ENCODE results near the gene NFIC.
A peak's percentile ranks its signal among the peaks of the same experiment; 100 is the strongest.
"Not testable (repeated sequence)": the region's sequence is repeated elsewhere in the genome, so short reads cannot be mapped to it uniquely, and the experiment has no call there.

NFIC gene

DNA sequence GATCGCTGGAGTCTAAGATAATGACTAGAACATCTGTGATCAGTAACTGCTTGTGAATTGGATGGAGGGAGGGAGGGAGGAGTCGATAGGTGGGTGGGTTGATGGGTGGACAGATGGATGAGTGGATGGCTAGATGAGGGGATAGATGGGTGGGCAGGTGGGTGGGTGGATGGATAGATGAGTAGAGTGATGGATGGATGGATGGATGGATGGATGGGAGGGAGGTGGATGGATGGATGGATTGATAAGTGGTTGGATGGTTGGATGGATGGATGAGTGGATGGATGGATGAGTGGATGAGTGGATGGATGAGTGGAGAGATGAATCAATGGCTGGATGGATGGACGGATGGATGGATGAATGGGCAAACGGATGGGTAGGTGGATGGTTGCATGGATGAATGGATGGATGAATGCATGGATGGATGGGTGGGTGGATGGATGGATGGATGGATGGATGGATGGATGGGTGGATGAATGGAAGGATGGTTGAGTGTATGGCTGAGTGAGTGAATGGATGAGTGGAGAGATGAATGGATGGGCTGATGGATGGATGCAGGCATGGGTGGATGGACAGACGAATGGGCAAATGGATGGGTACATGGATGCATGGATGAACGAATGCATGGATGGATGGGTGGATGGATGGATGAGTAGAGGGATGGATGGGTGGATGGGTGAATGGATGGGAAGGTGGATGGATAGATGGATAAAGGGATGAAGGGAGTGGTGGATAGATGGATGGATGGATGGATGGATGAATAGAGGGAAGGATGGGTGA, 44.0 kb upstream of the NFIC start:
- H3K27ac ChIP-seq = no peak overlapping the region
- TF ChIP-seq ZFX (IDR thresholded peaks at IDR 0.05; ENCODE audit: borderline replicate concordance) = no peak
- TF ChIP-seq, protein P1, sequence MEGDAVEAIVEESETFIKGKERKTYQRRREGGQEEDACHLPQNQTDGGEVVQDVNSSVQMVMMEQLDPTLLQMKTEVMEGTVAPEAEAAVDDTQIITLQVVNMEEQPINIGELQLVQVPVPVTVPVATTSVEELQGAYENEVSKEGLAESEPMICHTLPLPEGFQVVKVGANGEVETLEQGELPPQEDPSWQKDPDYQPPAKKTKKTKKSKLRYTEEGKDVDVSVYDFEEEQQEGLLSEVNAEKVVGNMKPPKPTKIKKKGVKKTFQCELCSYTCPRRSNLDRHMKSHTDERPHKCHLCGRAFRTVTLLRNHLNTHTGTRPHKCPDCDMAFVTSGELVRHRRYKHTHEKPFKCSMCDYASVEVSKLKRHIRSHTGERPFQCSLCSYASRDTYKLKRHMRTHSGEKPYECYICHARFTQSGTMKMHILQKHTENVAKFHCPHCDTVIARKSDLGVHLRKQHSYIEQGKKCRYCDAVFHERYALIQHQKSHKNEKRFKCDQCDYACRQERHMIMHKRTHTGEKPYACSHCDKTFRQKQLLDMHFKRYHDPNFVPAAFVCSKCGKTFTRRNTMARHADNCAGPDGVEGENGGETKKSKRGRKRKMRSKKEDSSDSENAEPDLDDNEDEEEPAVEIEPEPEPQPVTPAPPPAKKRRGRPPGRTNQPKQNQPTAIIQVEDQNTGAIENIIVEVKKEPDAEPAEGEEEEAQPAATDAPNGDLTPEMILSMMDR (IDR thresholded peaks at IDR 0.05) = no peak

GRCh38 chr19:3323026-3323425, 43.4 kb upstream of the NFIC start:
- TF ChIP-seq ZFX (IDR thresholded peaks at IDR 0.05; ENCODE audit: borderline replicate concordance) = no peak
- TF ChIP-seq, protein P1 (IDR thresholded peaks at IDR 0.05) = no peak
- no peak overlapping the region for H3K27ac ChIP-seq

DNA sequence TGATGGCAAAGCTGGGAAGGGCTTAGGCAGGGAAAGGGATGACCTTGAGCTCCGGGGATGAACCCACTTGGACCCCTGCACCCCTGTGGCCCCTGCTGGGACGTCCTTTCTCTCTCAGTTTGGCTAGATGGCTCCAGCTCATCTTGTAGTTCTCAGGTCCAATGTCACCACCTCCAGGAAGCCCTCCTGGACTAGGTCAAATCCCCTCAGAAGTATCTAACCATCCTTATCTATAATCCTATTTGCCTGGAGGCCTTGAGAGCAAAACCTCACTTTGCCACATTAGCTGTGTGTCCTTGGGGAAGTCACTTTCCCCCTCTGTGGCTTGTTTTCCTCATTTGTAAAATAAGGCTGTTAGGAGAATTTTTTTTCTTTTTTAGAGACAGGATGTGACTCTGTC, 42.7 kb upstream of the NFIC start:
- H3K27ac ChIP-seq = no peak overlapping the region
- TF ChIP-seq, protein P1 (IDR thresholded peaks at IDR 0.05) = no peak
- no peak for TF ChIP-seq ZFX (IDR thresholded peaks at IDR 0.05; ENCODE audit: borderline replicate concordance)

DNA sequence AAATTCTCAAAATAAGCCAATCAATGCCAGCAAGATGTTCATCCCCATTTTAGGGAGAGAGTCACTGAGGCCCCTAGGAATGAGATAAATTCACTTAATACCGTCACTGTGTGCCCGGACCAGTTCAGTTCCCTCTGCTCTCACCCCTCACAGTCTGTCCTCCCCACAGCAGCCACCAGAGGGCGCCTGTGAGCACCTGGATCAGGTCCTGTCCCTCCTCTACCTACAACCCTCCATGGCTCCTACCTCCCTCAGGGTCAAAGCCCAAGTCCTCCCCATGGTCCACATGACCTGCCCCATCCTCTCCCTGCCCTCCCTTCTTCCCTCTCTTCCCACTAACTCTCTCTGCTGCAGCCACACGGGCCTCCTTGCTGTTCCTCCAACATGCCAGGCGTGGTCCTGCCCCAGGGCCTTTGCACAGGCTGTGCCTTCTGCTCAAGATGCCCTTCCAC, 42.0 kb upstream of the NFIC start:
- H3K27ac ChIP-seq = no peak overlapping the region
- no peak for TF ChIP-seq ZFX (IDR thresholded peaks at IDR 0.05; ENCODE audit: borderline replicate concordance)
- TF ChIP-seq, protein P1 (IDR thresholded peaks at IDR 0.05) = peak; percentile 90

DNA sequence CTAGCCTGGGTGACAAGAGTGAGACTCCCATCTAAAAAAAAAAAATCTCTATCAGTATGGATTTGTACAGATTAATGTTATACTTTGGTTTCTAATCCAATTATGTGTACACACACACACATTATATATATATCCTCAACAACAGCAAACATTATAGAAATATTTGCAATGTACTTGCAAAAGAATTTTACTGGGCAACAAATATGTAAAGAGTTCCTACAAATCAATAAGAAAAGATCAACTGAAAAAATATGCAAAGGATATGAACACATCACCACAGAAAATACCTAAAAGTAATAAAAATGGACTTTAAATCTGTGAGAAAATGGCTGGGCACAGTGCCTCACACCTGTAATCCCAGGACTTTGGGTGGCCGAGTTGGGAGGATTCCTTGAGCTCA, 40.9 kb upstream of the NFIC start:
- H3K27ac ChIP-seq = no peak overlapping the region
- no peak for TF ChIP-seq ZFX (IDR thresholded peaks at IDR 0.05; ENCODE audit: borderline replicate concordance)
- TF ChIP-seq, protein P1 (IDR thresholded peaks at IDR 0.05) = no peak

DNA sequence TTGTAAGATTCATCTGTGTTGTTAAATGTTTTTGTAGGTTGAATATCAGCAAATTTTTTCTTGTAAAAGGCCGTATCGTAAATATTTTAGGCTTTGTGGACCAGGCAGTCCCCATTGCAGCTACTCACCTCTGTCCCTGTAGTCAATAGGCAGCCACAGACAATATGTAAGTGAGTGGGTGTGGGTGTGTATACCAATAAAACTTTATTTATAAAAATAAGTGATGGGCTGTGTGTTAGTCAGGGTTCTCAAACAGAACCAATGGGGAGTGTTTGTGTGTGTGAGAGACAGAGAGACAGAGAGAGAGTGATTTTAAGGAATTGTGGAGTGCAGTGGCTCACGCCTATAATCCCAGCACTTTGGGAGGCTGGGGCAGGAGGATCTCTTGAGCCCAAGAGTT, 37.6 kb upstream of the NFIC start:
- no peak for TF ChIP-seq ZFX (IDR thresholded peaks at IDR 0.05; ENCODE audit: borderline replicate concordance)
- TF ChIP-seq, protein P1 (IDR thresholded peaks at IDR 0.05) = no peak
- no peak overlapping the region for H3K27ac ChIP-seq

GRCh38 chr19:3330047-3330446, 36.3 kb upstream of the NFIC start:
- H3K27ac ChIP-seq = no peak overlapping the region

GRCh38 chr19:3332232-3332631, 34.2 kb upstream of the NFIC start:
- not testable (repeated sequence) for H3K27ac ChIP-seq

More at GRCh38 chr19:3330047-3330446, 36.3 kb upstream of the NFIC start:
- TF ChIP-seq, protein P1 (IDR thresholded peaks at IDR 0.05) = no peak
- TF ChIP-seq ZFX (IDR thresholded peaks at IDR 0.05; ENCODE audit: borderline replicate concordance) = no peak
